Germinal center (tissue), 1 donor: ENCODE data around the gene USP33.
"Not testable (repeated sequence)": the region's sequence is repeated elsewhere in the genome, so short reads cannot be mapped to it uniquely, and the experiment has no call there.

ENCODE experiments used
- DNase-seq: peaks from one replicate; pipeline ENCODE4 v3.0.0; 2012; ENCODE audit warnings: mixed read lengths, low spot score

The USP33 gene

DNA sequence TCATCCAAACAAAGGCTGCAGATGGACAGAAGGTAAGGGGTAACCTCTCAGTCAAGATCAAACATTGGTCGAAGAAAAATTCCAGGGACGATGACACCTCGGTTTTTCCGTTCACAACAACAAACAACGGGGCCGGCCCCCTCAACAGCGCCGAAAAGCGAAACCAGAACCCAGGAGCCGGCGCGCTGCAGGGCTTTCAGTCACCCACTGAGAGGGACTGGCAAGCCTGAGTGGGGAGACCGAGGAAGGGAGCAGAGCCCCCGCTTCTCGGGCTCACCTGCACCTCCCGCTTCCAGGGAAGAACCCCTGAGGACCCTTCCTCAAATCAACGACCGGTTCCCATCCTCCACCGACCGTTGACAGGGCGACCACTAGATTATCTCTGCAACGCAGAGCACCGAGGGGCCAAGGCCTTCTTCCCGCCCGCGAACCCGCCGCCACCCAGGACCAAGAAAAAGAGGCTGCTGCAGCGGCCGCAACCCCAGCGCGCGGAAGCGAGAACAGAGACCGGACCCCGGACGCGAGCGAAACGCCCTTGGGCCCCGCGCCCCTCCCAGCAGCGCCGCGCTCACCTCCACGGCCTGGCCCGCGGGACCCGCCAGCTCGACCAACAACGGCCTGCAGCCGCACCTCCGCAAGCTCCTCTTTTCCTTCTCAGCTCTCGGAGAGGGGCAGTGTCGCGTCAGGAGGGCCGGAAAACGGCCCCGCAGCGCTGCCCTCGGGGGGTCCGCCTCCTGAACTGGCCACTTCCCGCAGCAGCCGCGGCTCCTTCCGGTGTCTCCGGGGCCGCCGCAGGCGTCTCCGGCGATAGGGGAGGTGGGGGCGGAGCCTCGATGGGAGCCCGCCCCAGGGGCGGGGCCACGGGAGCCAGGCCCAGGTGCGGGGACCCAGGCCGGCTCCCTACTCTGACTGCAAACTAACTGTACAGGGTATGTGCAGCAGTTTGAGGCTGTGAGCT is at the start of gene USP33:
Gene USP33, minus strand, starts transcription at position 782 of the 958 bp plus-strand sequence. CDS start 18,155 bp downstream, outside the sequence.
- DNase-seq: peak; percentile 91

DNA sequence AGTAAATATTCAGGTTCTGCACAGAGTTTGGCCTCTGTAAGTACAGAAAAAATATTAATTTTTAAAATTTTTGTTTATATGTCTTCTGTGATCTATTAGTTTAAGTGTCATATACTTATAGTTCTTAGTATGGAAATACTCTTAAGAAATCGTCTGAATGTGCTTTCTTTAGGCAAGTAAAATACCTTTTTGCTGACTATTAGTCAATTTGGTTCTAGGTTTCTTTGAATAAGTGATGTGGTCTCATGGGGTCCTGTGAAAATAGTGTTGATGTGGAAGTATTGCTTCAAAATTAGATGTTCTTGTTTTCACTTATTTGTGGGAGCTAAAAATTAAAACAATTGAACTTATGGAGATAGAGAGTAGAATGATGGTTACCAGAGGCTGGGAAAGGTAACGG is 43.7 kb upstream of the USP33 start:
- DNase-seq: no peak

- DNase-seq: no peak
These were observed 42.4 kb upstream of the USP33 start for GRCh38 chr1:77802026-77802425.

- no peak for DNase-seq
These were observed 38.3 kb upstream of the USP33 start for GRCh38 chr1:77797991-77798390.

GRCh38 chr1:77796695-77797405 is 37.2 kb upstream of the USP33 start:
- DNase-seq: no peak

DNA sequence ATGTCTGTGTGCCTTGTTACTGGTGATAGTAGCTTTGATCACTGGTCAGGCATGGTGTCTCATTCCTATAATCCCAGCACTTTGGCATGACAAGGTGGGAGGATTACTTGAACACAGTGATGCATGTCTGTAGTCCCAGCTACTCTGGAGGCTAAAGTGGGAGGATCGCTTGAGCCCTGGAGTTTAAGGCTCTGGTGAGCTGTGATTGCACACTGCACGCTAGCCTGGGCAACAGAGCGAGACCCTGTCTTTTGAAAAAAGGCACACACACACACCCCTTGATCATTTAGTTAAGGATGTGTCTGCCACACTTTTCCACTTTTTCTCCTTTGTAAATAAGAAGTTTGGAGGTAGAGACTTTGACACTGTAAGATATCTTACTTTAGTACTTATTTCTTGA is 34.9 kb upstream of the USP33 start:
- no peak for DNase-seq

GRCh38 chr1:77786093-77786741 is 26.6 kb upstream of the USP33 start:
- DNase-seq: not testable (repeated sequence)

- no peak for DNase-seq
These were observed 23.5 kb upstream of the USP33 start for GRCh38 chr1:77783141-77783540.

- no peak for DNase-seq
These were observed 22.0 kb upstream of the USP33 start for GRCh38 chr1:77781683-77782082.

DNA sequence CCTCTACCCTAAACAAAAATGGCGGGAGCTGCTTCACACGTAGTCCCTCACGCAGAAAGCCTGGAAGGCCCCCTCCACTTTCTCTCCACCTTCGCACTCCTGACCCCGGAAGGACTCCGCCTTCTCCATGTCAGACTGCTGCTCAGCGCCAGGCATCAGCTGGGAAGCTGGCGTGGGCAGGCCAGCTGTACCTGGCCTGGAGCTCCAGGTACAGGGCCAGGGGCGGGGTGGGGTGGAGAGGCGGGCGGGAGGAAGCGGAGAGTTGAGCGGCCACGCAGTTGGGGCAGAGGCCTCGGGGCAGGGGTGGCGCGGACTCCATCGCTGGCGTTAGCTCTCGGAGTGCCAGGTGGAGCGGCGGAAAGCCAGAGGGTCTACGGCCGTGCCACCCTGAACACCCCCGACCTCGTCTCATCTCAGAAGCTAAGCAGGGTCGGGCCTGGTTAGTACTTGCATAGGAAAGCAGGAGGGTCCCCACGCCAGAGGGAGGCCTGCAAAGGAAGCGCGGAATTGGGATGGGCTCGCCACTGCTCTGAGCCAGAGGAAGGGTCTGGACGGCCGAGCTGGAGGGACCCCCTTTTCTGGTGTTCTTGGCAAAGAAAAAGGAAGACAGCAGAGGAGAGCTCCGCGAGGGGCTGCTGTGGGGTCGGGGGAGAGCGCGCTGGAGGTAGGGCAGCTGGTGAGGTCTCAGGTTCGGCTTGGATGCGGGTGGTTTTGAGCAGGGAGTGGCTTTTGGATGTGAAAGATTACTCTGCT is 20.1 kb upstream of the USP33 start, which contains the start of gene MIGA1:
Gene MIGA1, plus strand, starts transcription at position 121 of the 753 bp plus-strand sequence. CDS start 3,604 bp downstream, outside the sequence.
- DNase-seq: peak; percentile 77

DNA sequence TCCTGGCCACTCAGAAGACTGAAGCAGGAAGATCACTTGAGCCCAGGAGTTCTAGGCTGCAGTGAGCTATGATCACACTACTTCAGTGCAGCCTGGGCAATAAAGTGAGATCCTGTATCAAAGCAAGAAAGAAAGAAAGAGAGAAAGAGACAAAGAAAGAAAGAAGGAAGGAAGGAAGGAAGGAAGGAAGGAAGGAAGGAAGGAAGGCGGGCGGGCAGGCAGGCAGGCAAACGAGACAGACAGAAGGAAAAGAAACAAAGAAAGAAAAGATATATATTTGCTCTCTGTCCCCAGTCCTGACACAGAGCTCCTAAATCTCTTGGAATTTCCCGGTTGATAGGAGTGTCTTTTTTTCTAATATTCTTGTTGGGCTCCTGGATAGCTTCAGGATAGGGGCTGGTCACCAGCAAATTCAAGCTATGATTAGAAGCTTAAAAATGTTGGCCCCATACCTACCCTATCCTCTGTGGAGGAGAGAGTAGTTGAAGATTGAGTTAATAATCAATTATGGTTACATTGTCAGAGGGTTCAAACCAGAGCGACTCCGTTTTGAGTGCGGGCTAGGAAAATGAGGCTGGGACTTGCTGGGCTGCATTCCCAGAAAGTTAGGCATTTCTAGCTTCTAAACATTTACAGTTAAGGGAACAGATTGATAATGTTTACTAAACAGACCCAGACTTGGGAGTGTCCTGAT is 16.5 kb upstream of the USP33 start:
- no peak for DNase-seq

DNA sequence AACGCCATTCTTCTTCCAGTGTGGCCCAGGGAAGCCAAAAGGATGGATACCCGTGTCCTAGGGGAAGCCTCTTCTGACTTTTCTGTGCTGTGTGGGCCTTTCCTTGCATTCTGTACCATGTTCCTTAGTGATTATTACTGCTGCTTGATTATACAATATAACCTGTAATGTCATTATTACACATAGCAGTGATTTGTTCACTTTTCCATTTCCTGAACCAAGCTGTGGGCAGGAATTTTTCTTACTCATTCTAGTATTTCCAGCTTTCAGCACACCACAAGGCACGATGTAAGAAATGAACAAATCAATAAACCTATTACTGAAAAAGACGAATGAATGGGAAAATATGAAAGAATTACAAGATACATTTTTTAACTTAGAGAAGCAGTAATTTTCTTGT is 8.4 kb upstream of the USP33 start:
- no peak for DNase-seq

DNA sequence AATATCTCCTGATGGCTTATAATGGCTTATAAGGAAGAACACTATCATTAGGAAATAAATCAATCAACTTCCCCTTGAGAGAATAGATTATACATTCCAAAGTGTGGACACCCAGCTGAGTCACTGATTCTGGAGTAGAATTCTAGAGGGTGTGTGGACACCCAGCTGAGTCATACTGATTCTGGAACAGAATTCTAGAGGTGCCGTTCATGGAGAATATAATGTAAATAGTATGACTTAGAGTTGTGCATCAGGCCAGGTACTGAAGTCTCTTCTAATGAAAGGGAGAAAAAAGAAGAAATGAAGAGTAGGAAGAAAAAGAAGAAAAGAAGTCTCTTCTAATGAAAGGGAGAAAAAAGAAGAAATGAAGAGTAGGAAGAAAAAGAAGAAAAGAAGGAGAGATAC is 2.4 kb upstream of the USP33 start:
- DNase-seq: no peak

DNA sequence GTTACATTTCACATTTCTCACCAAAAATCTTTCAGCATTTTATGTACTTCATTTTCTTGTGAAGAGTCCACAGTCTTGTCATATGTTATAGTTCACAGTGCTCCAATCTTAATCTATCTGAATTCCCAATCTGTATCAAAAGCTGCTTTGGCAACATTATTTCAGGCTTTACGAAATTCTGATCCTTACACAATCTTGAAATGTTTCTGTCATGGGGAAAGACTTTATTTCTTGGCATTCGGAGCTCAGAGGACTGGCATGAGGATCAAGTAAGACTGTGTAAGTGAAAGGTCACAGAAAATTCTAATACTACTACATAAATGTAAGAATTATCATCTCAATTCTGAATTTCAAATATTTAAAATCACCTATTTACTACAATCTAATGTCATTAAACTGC is 2.0 kb downstream of the USP33 start:
- no peak for DNase-seq

GRCh38 chr1:77757066-77757584 is 2.5 kb downstream of the USP33 start:
- no peak for DNase-seq

DNA sequence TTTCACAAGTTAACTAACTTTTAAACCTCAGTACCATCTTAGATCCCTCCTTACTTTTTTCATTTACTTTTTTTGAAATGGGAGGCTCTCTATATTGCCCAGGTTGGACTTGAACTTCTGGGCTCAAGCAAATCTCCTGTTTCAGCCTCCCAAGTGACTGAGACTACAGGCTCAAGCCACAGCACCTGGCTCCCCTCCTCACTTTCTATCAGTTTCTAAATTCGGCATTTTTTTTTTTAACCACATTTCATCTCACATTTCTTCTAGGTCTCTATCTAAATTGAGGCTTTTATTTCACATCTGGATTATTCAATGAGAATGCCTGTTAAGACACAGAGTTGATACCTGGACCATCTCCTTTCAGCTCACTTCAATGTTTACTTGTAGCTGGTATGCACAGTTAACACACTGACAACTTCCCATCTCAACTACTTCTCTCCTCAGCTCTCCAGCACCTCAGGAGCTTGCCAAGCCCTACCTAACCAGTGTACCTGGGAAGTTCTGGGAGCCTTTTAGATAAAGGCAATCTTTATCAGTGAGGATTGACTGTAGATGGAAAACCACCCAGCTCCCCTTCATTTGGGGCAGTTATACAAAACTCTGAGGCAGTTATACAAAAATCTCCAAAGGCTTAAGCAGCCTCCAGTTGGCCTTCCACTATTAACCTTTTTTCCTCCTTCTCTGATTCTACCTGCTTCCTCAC is 3.4 kb downstream of the USP33 start:
- DNase-seq: no peak

- not testable (repeated sequence) for DNase-seq
These were observed 10.2 kb downstream of the USP33 start for GRCh38 chr1:77749489-77749888.

GRCh38 chr1:77744576-77744975 is 15.1 kb downstream of the USP33 start:
- DNase-seq: no peak

DNA sequence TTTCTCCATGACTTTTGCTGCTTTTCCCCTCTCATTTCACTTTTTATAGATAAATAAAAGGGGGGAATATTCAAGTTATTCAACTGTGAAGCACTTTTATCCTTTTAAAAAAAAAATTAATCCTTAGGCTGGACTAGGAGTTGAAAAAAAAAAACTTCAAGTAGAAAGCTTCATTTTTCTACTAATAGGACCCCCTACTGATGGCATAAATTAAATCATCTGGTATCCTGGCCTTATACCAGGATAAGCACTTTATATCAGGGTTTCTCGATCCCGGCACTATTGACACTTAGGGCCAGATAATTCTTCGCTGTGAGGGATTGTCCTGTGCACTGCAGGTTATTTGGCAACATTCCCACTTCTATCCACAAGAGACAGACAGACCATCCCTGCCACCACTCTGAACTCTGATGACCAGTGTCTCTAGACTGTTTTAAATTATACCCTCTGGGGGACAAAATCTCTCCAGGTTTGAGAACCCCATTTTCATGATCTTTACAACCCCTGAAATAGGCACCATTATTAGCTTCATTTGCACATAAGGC is 17.6 kb downstream of the USP33 start:
- no peak for DNase-seq

DNA sequence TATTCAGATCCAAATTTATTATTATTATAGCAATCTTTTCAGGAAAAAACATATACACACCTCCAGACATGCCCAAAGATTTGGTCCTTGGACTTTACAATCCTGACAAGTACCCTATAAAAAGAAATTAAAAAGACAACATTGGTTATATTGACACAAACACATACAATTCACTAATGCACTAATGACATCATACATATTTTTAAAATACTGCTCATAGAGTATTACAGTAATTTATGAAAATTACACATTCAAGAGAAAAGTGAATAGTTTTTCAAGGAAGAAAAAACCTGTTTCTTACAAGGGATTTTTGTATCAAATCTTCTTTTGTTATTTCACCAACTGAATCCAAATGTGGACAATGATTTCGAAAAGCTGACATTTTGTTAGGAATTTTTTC is 18.3 kb downstream of the USP33 start:
- no peak for DNase-seq
